Brain microvascular endothelial cell (primary cell): ENCODE measurements around the gene TIFAB.

Experiments
- DNase-seq: peaks from one replicate; pipeline ENCODE4 v3.0.0-alpha.2; 2020
- H3K27ac ChIP-seq: fragments of 250-450 bp; sonication (Bioruptor Pico); 2 replicates; pipeline ENCODE4 v1.5.1; 2020; ENCODE audit warnings: mild to moderate bottlenecking, moderate library complexity
- H3K27me3 ChIP-seq: fragments of 250-450 bp; sonication (Bioruptor Pico); replicated peaks from 2 replicates; pipeline ENCODE4 v1.5.1; 2020; ENCODE audit warnings: mild to moderate bottlenecking
- H3K36me3 ChIP-seq: fragments of 250-450 bp; sonication (Bioruptor Pico); replicated peaks from 2 replicates; pipeline ENCODE4 v1.5.1; 2020; ENCODE audit warnings: mild to moderate bottlenecking
- H3K4me3 ChIP-seq: 2 replicates; pipeline ENCODE4 v1.5.1; 2011; ENCODE audit warnings: low read depth, mild to moderate bottlenecking, control low read depth, low read length, moderate library complexity
- in situ Hi-C: cut with HindIII; loops from 2 replicates; pipeline ENCODE4 v1.10.0; 2017; ENCODE audit warnings: low sequenced_read_pairs, low pct_ligation_motif_present
- TF ChIP-seq, protein P1 (sequence below): IDR thresholded peaks from 2 replicates; pipeline ENCODE4 v1.5.1; 2011; ENCODE audit warnings: low read depth, mild to moderate bottlenecking, moderate library complexity, low read length, control low read depth, inconsistent platforms; ENCODE audit errors: missing control alignments

Gene TIFAB

DNA sequence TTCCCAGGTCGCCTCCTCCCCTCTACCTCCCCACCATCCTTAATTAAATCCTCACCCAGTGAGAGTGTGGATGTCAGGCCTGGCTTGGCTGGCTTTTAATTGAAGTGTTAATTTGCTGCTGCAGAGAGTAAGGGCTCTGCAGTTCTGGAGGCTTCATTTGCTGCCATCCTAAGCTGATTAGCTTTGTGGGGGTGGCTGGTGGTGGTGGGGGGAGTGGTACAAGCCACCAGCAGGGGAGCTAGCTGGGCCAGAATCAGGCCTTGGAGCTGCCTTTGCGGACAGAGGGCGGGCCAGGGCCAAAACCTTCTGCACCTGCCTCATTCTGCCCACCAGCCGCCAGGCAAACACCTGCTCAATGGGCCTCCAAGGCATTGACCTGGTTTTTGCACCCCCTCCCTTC, 26.8 kb upstream of the TIFAB start:
- no peak for DNase-seq
- Histone ChIP-seq H3K4me3 (no peak overlapping the region), H3K36me3 (no peaks in the 10 kb centered on the region), H3K27me3 (peaks cover 28% of the 10 kb centered on the region), H3K27ac (no peak overlapping the region)
- TF ChIP-seq, protein P1, sequence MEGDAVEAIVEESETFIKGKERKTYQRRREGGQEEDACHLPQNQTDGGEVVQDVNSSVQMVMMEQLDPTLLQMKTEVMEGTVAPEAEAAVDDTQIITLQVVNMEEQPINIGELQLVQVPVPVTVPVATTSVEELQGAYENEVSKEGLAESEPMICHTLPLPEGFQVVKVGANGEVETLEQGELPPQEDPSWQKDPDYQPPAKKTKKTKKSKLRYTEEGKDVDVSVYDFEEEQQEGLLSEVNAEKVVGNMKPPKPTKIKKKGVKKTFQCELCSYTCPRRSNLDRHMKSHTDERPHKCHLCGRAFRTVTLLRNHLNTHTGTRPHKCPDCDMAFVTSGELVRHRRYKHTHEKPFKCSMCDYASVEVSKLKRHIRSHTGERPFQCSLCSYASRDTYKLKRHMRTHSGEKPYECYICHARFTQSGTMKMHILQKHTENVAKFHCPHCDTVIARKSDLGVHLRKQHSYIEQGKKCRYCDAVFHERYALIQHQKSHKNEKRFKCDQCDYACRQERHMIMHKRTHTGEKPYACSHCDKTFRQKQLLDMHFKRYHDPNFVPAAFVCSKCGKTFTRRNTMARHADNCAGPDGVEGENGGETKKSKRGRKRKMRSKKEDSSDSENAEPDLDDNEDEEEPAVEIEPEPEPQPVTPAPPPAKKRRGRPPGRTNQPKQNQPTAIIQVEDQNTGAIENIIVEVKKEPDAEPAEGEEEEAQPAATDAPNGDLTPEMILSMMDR, result no peak
- in situ Hi-C loops, result no loop called here

DNA sequence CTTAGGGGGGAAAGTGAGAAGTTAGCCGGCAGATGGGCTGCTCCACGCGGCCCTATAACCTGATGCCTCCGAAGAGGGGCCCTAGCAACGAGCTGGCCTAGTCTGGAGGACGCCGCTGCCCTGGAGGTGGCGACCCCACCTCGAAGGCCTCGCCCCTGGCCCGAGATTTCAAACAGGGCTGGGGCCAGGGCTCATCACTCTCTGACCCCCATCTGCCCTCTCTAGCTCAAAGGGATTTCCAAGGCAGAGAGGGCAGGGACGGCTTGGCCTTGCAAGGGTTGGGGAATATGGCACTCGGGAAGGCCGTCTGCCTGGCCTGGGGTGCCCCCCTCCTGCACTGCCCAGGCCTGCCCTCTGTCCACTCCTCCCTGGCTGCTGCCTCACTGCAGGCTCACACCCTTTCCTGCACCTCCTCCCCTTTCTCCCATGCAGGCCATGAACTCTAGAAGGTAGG, 25.5 kb upstream of the TIFAB start:
- in situ Hi-C loops, result no loop called here
- Histone ChIP-seq H3K4me3 (no peak overlapping the region), H3K36me3 (no peaks in the 10 kb centered on the region), H3K27me3 (peaks cover 26% of the 10 kb centered on the region), H3K27ac (no peak overlapping the region)
- no peak for DNase-seq
- TF ChIP-seq, protein P1, result no peak

DNA sequence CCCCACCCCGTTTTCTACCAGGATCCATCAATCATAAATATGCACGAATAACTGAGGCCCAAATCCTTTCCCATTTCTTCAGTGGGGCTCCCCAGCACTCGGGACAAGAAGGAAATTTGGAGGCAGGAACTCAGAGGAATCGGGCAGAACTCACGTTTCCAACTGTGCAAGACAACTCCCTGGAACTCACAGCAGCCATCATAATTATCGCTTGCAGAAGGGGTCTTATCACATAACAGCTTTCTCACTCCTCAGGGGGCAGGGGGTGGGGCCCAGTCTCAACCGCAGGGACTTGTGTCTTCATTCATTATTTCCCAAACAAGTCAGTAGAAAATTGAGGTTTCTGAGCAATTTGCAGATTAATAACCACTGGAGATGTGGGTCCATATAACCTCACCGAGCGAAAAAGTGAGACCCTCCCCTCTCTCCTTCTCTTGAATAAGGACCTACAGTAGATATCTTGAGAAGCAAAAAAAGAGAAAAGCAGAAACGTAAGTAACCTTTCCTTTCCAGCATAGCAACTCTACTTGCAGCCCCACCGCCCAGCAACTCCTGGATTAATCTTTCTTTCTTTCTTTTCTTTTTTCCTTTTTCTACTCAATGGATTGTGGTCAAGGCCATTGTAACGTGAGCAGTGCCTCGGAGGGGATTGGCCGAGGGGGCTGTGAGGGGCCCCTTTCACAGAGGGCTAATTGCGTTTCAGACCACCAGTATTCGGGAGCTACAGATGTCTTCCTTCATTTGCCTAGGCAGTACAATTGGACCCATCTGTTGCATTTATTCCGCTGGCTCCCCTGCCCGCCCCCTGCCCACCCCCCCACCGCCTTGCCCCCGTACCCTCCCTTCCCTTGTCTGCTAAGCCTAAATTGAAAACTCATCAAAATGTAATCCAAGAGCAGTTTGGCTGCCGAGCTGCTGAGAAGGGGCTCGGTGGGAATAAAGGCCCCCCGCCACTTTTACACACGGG, 24.7 kb upstream of the TIFAB start:
- Histone ChIP-seq H3K36me3 (no peaks in the 10 kb centered on the region), H3K27ac (no peak overlapping the region), H3K4me3 (no peak overlapping the region), H3K27me3 (peaks cover 26% of the 10 kb centered on the region)
- in situ Hi-C loops, result no loop called here
- TF ChIP-seq, protein P1, result no peak
- DNase-seq, result no peak

DNA sequence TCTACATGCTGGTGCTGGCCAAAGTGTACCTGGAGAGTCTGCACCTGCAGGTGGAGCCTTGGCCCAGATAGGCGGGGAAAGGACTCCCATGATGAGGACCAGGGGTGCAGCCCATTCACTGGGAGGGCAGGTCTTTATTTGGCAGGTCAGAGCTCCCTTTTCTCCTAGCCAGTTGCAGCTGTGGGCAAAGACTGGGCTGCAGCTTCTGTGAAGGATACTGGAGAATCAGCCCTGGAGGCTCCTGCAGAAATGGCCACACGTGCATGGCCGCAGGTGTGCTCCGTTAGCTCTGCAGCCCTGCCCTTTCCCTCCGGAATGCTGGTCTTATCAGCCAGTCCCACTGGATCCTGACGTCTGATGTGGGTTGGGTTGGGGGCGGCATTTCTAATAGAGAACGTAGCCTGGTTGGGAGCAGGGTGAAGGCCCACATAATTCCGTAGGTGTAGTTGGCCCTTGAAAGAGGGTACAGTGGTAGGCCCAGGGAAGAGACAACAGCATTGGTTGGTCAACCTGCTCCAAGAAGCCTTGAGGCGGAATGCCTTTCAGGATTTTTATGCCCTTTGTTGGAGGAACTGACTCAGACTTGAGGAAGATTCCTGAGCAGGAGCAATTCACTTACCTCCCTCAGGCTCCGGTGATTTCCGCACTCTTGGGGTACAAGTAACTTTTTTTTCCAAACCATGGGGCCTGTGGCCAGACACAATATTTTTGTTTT, 22.0 kb upstream of the TIFAB start:
- TF ChIP-seq, protein P1, result no peak
- no peak for DNase-seq
- Histone ChIP-seq H3K4me3 (no peak overlapping the region), H3K27me3 (peaks cover 25% of the 10 kb centered on the region), H3K36me3 (no peaks in the 10 kb centered on the region), H3K27ac (no peak overlapping the region)
- in situ Hi-C loops, result no loop called here

DNA sequence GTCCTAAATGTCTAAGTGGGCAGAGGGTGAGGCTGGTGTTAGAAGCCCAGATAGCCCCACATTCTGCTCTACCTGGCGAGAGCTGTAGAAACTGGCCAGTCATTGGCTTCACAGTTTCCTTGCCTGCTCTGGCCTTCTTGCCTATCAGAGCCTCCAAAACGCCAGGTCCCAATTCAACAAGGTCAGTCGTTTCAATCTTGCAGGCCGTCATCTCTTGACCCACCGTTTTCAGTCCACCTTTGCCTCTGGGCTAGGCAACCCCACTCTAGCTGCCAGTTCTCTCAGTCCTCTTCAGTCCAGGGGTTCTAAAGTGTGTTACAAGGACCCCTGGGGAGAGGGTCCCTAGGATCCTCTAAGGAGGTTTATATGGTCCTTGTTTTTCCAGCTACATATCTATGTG, 20.0 kb upstream of the TIFAB start:
- no peak overlapping the region for H3K27ac ChIP-seq
- no peaks in the 10 kb centered on the region for H3K36me3 ChIP-seq
- H3K4me3 ChIP-seq, result no peak overlapping the region
- H3K27me3 ChIP-seq, result peaks cover 31% of the 10 kb centered on the region
- in situ Hi-C loops, result no loop called here
- DNase-seq, result no peak
- TF ChIP-seq, protein P1, result no peak
